Smooth muscle cell (in vitro differentiated cells): ENCODE results near the gene FAM120C. TPM values are rescaled to one million over a fixed set of nuclear protein-coding genes. Genes with fewer than 3 reads are reported as not detected.
A peak's percentile ranks its signal among the peaks of the same experiment; 100 is the strongest.

ENCODE experiments used
- DNase-seq: peaks from one replicate; lab custom pipeline; 2025; ENCODE audit not compliant: unreplicated experiment; lab: John Stamatoyannopoulos, UW
- H2AFZ ChIP-seq: fragments of 200-600 bp; sonication (generic); 2 replicates; pipeline ENCODE4 v1.6.0; 2016; ENCODE audit warnings: antibody characterized with exemption, low read depth, mild to moderate bottlenecking
- H3F3A ChIP-seq: fragments of 200-600 bp; sonication (generic); 2 replicates; pipeline ENCODE4 v1.6.0; 2017; ENCODE audit warnings: antibody characterized with exemption, low read depth
- H3K27ac ChIP-seq: fragments of 200-600 bp; sonication (generic); 2 replicates; pipeline ENCODE4 v1.5.1; 2016; ENCODE audit warnings: low read depth, mild to moderate bottlenecking
- H3K27me3 ChIP-seq: fragments of 200-600 bp; sonication (generic); 2 replicates; pipeline ENCODE4 v1.6.1; 2016; ENCODE audit warnings: low read depth, mild to moderate bottlenecking
- H3K36me3 ChIP-seq: fragments of 200-600 bp; sonication (generic); 2 replicates; pipeline ENCODE4 v1.5.1; 2016; ENCODE audit warnings: low read depth
- H3K4me1 ChIP-seq: fragments of 200-600 bp; sonication (generic); 2 replicates; pipeline ENCODE4 v1.5.1; 2016; ENCODE audit warnings: low read depth
- H3K4me2 ChIP-seq: fragments of 200-600 bp; sonication (generic); 2 replicates; pipeline ENCODE4 v1.6.0; 2016; ENCODE audit warnings: mild to moderate bottlenecking
- H3K4me3 ChIP-seq: fragments of 200-600 bp; sonication (generic); 2 replicates; pipeline ENCODE4 v1.5.1; 2016; ENCODE audit warnings: mild to moderate bottlenecking
- H3K79me2 ChIP-seq: fragments of 200-600 bp; sonication (generic); 2 replicates; pipeline ENCODE4 v1.6.0; 2016; ENCODE audit warnings: low read depth, mild to moderate bottlenecking
- H3K9ac ChIP-seq: fragments of 200-600 bp; sonication (generic); 2 replicates; pipeline ENCODE4 v1.6.0; 2016; ENCODE audit warnings: low read depth
- H3K9me3 ChIP-seq: fragments of 200-600 bp; sonication (generic); replicated peaks from 2 replicates; pipeline ENCODE4 v1.5.1; 2016; ENCODE audit warnings: low read depth
- H4K20me1 ChIP-seq: fragments of 200-600 bp; sonication (generic); 2 replicates; pipeline ENCODE4 v1.6.0; 2016; ENCODE audit warnings: low read depth
- WGBS: methylation state at CpG from one replicate; pipeline ENCODE4 v1.1.7; 2016; ENCODE audit warnings: low lambda C conversion rate; 5-methylcytosine and 5-hydroxymethylcytosine counted together
- polyA plus RNA-seq: library from polyadenylated mRNA; unstranded; fragments of >200 nt; fragmentation: Nextera tagmentation; extraction: Ambion mirVana; gene quantifications from 2 replicates; pipeline ENCODE4 v1.2.1, GENCODE V29; 2016
- total RNA-seq: library from RNA; depleted of rRNA; stranded (reverse); fragments of >200 nt; gene quantifications from 2 replicates; pipeline ENCODE4 v1.2.3, GENCODE V29; 2014
- TF ChIP-seq, protein P1 (sequence below): fragments of 200-600 bp; sonication (generic); IDR thresholded peaks from 2 replicates; pipeline ENCODE4 v1.5.1; 2017; ENCODE audit warnings: borderline replicate concordance, mild to moderate bottlenecking, antibody characterized with exemption; ENCODE audit not compliant: insufficient read depth, poor library complexity, severe bottlenecking

Gene FAM120C
- total and polyA plus RNA-seq, 2 experiments from 2014 or later = 2.0 to 4.1 TPM

DNA sequence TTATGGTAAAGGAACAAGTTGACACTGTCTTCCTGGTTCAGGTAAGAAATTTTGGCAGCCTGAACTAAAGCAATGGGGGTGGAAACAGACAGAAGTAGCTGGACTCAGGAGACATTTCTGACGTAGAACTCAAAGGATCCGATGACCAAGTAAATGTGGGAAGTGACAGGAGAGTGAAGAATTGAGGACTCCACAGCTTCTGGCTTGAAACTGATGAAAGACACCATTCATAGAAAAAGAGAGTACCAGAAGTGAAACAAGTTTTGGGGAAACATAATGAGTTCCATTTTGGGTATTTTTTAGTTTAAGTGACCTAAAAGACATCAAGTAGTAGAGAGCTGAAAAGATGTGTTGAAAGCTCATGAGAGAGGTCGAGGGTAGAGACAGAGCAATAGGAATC is 5.7 kb downstream of the FAM120C start:
- Histone ChIP-seq H3K27ac (peak overlapping the region; percentile 87), H2AFZ (no peak overlapping the region), H3K9ac (peak overlapping the region; percentile 34), H3K4me3 (no peak overlapping the region), H3K79me2 (peaks cover 55% of the 10 kb centered on the region), H3K4me1 (peaks cover 12% of the 10 kb centered on the region), H3F3A (no peaks in the 10 kb centered on the region), H3K36me3 (no peaks in the 10 kb centered on the region), H3K9me3 (no peaks in the 10 kb centered on the region), H3K27me3 (no peaks in the 10 kb centered on the region), H4K20me1 (no peaks in the 10 kb centered on the region), H3K4me2 (peak overlapping the region; percentile 85)
- 71% methylated on average over 3 of the region's 3 CpGs for WGBS
- DNase-seq = no peak
- TF ChIP-seq, protein P1, sequence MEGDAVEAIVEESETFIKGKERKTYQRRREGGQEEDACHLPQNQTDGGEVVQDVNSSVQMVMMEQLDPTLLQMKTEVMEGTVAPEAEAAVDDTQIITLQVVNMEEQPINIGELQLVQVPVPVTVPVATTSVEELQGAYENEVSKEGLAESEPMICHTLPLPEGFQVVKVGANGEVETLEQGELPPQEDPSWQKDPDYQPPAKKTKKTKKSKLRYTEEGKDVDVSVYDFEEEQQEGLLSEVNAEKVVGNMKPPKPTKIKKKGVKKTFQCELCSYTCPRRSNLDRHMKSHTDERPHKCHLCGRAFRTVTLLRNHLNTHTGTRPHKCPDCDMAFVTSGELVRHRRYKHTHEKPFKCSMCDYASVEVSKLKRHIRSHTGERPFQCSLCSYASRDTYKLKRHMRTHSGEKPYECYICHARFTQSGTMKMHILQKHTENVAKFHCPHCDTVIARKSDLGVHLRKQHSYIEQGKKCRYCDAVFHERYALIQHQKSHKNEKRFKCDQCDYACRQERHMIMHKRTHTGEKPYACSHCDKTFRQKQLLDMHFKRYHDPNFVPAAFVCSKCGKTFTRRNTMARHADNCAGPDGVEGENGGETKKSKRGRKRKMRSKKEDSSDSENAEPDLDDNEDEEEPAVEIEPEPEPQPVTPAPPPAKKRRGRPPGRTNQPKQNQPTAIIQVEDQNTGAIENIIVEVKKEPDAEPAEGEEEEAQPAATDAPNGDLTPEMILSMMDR = no peak

DNA sequence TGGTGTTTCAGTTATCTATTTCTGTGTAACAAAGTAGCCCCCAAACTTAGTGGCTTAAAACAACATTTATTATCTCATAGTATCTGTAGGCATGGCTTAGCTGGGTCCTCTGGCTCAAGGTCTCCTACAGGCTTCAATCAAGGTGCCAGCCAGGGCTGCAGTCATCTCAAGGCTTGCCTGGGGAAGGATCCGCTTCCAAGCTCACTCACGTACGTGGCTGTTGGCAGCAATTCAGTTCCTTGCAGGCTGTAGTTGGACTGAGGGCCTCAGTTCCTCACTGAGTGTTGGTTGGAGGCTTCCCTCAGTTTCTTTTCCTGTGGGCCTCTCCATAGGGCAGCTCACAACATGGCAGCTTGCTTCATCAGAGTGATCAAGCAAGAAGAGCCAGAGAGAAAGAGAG is 9.3 kb downstream of the FAM120C start:
- TF ChIP-seq, protein P1 = no peak

DNA sequence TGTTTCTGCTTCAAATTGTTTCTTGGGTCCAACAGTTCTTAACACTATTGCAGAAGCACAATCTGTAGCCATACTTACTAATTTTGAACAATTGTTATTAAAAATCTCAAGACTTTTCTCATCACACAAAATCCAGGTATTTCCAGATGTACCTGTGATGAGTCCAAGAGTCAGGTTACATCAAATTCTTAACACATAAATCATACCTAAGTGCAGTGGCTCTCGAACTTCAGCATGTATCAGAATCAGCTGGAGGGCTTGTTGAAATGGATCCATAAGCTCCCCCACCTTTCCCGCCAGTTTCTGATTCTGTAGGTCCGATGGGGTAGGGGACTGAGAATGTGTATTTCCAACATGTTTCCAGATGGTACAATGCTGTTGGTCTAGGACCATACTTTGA is 10.6 kb downstream of the FAM120C start:
- Histone ChIP-seq H3K4me1 (no peaks in the 10 kb centered on the region), H3K27me3 (no peaks in the 10 kb centered on the region), H3K27ac (no peak overlapping the region), H3F3A (no peaks in the 10 kb centered on the region), H4K20me1 (no peaks in the 10 kb centered on the region), H3K79me2 (peaks cover 24% of the 10 kb centered on the region), H3K9ac (no peak overlapping the region), H3K9me3 (no peaks in the 10 kb centered on the region), H3K36me3 (no peaks in the 10 kb centered on the region), H2AFZ (no peak overlapping the region), H3K4me3 (no peak overlapping the region), H3K4me2 (no peak overlapping the region)
- TF ChIP-seq, protein P1 = no peak
- DNase-seq = no peak
- 74% methylated on average over 3 of the region's 3 CpGs for WGBS

More for the DNA sequence above, 9.3 kb downstream of the FAM120C start:
- Histone ChIP-seq H4K20me1 (no peaks in the 10 kb centered on the region), H3K36me3 (no peaks in the 10 kb centered on the region), H3K27me3 (no peaks in the 10 kb centered on the region), H3K9me3 (no peaks in the 10 kb centered on the region), H3F3A (no peaks in the 10 kb centered on the region), H3K9ac (no peak overlapping the region), H2AFZ (no peak overlapping the region), H3K79me2 (peaks cover 29% of the 10 kb centered on the region), H3K4me3 (no peak overlapping the region), H3K4me1 (no peaks in the 10 kb centered on the region), H3K27ac (no peak overlapping the region), H3K4me2 (no peak overlapping the region)
- no peak for DNase-seq
- WGBS = 93% methylated on average over 3 of the region's 3 CpGs

DNA sequence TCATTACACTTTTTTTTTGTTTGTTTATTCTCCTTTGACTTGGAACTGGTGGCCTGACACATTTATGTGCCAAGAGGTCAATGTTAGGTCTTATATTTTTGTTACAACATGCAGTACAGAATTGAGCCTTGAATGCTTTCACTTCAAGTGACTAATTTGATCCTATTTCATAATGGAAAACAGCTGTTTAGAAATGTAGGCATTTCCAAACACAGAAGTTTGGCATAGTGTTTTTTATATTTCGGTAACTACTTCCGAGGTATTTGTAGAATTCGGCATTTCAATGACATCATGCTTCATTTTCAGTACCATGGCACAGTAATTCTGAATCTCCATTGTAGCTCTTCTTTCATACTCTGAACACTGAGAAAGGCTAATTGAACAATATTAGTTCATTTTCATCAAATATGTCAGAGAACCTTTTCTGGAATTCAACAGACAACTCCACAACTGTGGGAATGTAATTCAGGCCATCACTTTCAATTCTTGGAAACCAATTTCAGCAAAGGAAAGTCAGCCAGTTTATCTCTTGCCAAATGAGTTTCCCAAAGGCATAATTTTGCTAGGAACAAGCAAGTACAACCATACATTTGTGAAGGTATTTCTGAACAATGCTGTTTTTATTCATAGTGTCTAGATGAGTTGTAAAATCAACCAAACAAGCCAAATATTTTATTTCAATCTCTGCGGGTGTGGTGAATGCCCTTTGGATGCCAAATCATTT is 11.4 kb downstream of the FAM120C start:
- Histone ChIP-seq H3K4me2 (no peak overlapping the region), H3F3A (no peaks in the 10 kb centered on the region), H3K4me3 (no peak overlapping the region), H3K79me2 (peaks cover 22% of the 10 kb centered on the region), H4K20me1 (no peaks in the 10 kb centered on the region), H2AFZ (no peak overlapping the region), H3K9ac (no peak overlapping the region), H3K4me1 (no peaks in the 10 kb centered on the region), H3K27me3 (no peaks in the 10 kb centered on the region), H3K36me3 (no peaks in the 10 kb centered on the region), H3K9me3 (no peaks in the 10 kb centered on the region), H3K27ac (no peak overlapping the region)
- TF ChIP-seq, protein P1 = no peak
- WGBS = 81% methylated on average over 4 of the region's 4 CpGs
- no peak for DNase-seq
